ENCODE results near the gene PPP2R1B. TPM values are rescaled to one million over a fixed set of nuclear protein-coding genes. Genes with fewer than 3 reads are reported as not detected.

Gene PPP2R1B
- total RNA-seq, 6 experiments from 2014 or later, result 41.6 to 50.9 (median 44.3) TPM

DNA sequence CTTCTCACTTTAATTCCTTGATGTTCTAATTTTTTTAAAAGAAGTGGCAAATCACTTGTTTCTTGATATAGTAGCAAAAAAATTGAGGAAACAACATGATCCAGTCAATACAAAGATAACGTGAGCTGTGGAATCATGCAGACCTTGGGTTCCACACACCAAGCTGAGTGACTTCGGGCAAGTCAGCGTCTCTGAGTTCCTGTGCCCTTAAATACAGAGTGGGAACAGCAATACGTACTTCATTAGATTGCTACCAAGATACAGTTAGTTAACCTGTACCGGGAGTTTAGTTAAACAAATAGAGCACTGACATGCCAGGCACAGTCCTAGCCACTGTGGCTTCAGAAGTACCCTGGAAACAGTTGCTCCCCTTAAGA lies 58.5 kb downstream of the PPP2R1B start:
- no peaks in the 10 kb centered on the region for H3K9me3 Mint-ChIP-seq
- H3K27ac Mint-ChIP-seq, result no peak overlapping the region
- TF ChIP-seq, protein P1, sequence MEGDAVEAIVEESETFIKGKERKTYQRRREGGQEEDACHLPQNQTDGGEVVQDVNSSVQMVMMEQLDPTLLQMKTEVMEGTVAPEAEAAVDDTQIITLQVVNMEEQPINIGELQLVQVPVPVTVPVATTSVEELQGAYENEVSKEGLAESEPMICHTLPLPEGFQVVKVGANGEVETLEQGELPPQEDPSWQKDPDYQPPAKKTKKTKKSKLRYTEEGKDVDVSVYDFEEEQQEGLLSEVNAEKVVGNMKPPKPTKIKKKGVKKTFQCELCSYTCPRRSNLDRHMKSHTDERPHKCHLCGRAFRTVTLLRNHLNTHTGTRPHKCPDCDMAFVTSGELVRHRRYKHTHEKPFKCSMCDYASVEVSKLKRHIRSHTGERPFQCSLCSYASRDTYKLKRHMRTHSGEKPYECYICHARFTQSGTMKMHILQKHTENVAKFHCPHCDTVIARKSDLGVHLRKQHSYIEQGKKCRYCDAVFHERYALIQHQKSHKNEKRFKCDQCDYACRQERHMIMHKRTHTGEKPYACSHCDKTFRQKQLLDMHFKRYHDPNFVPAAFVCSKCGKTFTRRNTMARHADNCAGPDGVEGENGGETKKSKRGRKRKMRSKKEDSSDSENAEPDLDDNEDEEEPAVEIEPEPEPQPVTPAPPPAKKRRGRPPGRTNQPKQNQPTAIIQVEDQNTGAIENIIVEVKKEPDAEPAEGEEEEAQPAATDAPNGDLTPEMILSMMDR (IDR thresholded peaks at IDR 0.05), result no peak
- peaks cover 17% of the 10 kb centered on the region for H3K36me3 Mint-ChIP-seq (ENCODE audit: low read depth)
- peaks cover 2% of the 10 kb centered on the region; the same call in 1 of the 2 replicates for H3K27me3 Mint-ChIP-seq (ENCODE audit: insufficient read depth)
- DNase-seq, result no peak
- H3K4me3 Mint-ChIP-seq, result no peak overlapping the region
- peaks cover 7% of the 10 kb centered on the region for H3K4me1 Mint-ChIP-seq (ENCODE audit: low read depth)

DNA sequence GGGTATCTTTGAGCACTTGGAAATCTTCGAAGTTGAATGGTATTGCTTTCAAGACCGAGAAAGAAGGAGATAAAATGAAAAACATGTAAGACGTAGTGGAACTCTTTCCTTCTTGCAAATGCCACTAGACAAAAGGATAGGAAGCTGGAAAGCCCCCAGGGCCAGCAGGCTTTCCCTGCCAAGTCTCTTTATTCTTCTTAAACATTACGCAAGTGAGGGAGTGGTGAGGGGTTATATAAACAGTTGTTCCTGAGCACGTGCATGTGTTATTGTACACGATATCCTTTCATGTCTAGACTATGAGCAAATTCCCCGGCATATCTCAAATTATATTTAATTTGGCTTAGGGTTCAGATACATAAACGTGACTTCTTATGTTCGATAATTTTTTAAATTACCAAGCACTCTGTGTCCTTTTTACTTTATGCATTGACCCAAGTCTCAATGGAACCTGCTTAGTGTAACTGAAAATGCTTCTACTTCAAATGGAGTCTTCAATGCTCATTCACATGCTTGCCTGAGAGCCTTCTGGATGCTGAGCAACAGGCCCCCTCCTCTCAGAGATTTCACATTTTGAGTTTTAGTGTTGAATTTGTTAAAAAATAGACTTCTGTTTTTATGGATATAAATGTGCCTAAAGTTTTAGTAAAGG lies 59.0 kb downstream of the PPP2R1B start:
- no peak overlapping the region for H3K4me3 Mint-ChIP-seq
- no peak overlapping the region for H3K27ac Mint-ChIP-seq
- H3K4me1 Mint-ChIP-seq (ENCODE audit: low read depth), result peaks cover 7% of the 10 kb centered on the region
- DNase-seq, result peak; percentile 18
- H3K9me3 Mint-ChIP-seq, result no peaks in the 10 kb centered on the region
- H3K27me3 Mint-ChIP-seq (ENCODE audit: insufficient read depth), result peaks cover 2% of the 10 kb centered on the region; the same call in 1 of the 2 replicates
- peaks cover 17% of the 10 kb centered on the region for H3K36me3 Mint-ChIP-seq (ENCODE audit: low read depth)
- TF ChIP-seq, protein P1 (IDR thresholded peaks at IDR 0.05), result no peak

DNA sequence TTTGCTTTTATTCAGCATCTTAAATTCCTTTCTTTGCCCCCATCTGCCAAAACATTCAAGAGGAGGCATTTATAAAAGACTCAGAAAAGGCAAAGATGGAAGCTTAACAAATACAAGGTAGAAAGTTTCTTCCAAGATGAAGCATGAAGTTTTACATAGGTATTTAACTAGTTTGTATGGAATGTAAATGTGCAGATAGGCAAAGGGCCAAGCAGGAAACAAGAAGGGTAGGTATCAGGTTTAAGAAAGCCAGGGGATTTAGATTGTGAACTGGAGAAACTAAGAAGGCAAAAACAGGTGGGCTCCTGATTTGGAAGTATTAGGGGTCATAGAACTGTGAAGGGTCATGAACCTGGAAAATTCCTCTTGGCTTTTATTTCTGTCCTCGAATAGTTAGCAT lies 62.6 kb downstream of the PPP2R1B start:
- TF ChIP-seq, protein P1 (IDR thresholded peaks at IDR 0.05), result no peak
- Mint-ChIP-seq H3K36me3 (ENCODE audit: low read depth) (peaks cover 17% of the 10 kb centered on the region), H3K9me3 (no peaks in the 10 kb centered on the region)

DNA sequence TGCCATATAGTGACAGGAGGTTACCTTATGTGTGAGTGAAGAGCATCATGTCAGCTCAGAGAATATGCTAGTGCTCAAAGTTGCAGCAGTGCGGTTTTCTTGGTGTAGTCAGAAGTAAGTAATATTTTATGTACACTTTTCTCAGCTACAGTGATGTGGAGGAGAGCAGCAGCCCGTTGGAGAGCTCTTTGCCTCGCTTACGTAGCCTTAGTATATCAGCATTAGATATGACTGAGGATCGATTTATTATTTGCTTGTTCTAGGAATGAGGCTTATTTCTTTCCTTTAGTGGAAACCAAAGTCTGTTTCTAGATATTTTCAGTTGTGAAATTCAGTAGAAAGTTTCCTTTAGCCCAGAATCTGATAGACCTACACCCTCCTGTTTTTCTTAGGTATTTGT lies 63.6 kb downstream of the PPP2R1B start:
- TF ChIP-seq, protein P1 (IDR thresholded peaks at IDR 0.05), result no peak
- no peak for DNase-seq
- Mint-ChIP-seq H3K27me3 (ENCODE audit: insufficient read depth) (peaks cover 2% of the 10 kb centered on the region; the same call in 1 of the 2 replicates), H3K4me1 (ENCODE audit: low read depth) (peaks cover 21% of the 10 kb centered on the region), H3K4me3 (no peak overlapping the region), H3K36me3 (ENCODE audit: low read depth) (peaks cover 17% of the 10 kb centered on the region), H3K9me3 (no peaks in the 10 kb centered on the region), H3K27ac (no peak overlapping the region)

More for the DNA sequence above, 62.6 kb downstream of the PPP2R1B start:
- Mint-ChIP-seq H3K4me3 (no peak overlapping the region), H3K27me3 (ENCODE audit: insufficient read depth) (peaks cover 2% of the 10 kb centered on the region; the same call in 1 of the 2 replicates), H3K4me1 (ENCODE audit: low read depth) (peaks cover 15% of the 10 kb centered on the region), H3K27ac (no peak overlapping the region)
- no peak for DNase-seq

DNA sequence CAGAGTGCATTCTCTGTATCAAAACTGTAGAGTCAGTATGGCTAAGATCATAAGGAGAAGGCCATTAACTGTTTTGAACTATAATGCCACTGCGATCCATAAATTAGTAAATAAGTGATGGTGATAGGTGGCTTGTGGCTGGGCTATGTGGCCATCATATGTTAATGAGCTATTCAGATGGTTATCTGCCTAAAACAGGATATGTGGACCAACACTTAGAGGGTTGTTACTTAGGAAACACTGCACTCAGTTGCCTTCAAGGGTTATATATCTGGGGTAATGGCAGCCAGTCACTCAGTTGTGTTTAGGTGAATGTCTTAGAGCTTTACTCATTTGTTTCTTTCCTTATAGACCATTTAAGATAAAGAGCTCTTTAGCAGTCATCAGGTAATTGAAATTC lies 66.0 kb downstream of the PPP2R1B start:
- H3K27ac Mint-ChIP-seq, result no peak overlapping the region
- no peak for DNase-seq
- H3K4me1 Mint-ChIP-seq (ENCODE audit: low read depth), result peaks cover 32% of the 10 kb centered on the region
- no peak overlapping the region for H3K4me3 Mint-ChIP-seq
- TF ChIP-seq, protein P1 (IDR thresholded peaks at IDR 0.05), result no peak
- H3K27me3 Mint-ChIP-seq (ENCODE audit: insufficient read depth), result peaks cover 2% of the 10 kb centered on the region
- H3K9me3 Mint-ChIP-seq, result no peaks in the 10 kb centered on the region
- H3K36me3 Mint-ChIP-seq (ENCODE audit: low read depth), result peaks cover 9% of the 10 kb centered on the region

Data from HFFc6 (cell line).